Fibroblast of villous mesenchyme (primary cell): ENCODE data around the gene GPBP1L1. TPM values are rescaled to one million over a fixed set of nuclear protein-coding genes. Genes with fewer than 3 reads are reported as not detected.
"Not testable (repeated sequence)": the region's sequence is repeated elsewhere in the genome, so short reads cannot be mapped to it uniquely, and the experiment has no call there.

Source experiments
- DNase-seq: peaks from one replicate; pipeline ENCODE4 v3.0.0-alpha.2; 2010; ENCODE audit warnings: low read depth
- H3K4me3 ChIP-seq: 2 replicates; pipeline ENCODE4 v1.5.1; 2011; ENCODE audit warnings: low read depth, mild to moderate bottlenecking, low read length
- total RNA-seq: library from RNA; depleted of rRNA; stranded (reverse); fragments of >200 nt; gene quantifications from 2 replicates; pipeline ENCODE4 v1.2.3, GENCODE V29; 2012
- TF ChIP-seq, protein P1 (sequence below): IDR thresholded peaks from 2 replicates; pipeline ENCODE4 v1.5.1; 2012; ENCODE audit warnings: low read depth, mild to moderate bottlenecking, low read length; ENCODE audit not compliant: insufficient read depth

Gene GPBP1L1
- total RNA-seq, 1 donor = 122 TPM

GRCh38 chr1:45612941-45613579 lies 73.3 kb downstream of the GPBP1L1 start:
- no peak overlapping the region for H3K4me3 ChIP-seq
- TF ChIP-seq, protein P1, sequence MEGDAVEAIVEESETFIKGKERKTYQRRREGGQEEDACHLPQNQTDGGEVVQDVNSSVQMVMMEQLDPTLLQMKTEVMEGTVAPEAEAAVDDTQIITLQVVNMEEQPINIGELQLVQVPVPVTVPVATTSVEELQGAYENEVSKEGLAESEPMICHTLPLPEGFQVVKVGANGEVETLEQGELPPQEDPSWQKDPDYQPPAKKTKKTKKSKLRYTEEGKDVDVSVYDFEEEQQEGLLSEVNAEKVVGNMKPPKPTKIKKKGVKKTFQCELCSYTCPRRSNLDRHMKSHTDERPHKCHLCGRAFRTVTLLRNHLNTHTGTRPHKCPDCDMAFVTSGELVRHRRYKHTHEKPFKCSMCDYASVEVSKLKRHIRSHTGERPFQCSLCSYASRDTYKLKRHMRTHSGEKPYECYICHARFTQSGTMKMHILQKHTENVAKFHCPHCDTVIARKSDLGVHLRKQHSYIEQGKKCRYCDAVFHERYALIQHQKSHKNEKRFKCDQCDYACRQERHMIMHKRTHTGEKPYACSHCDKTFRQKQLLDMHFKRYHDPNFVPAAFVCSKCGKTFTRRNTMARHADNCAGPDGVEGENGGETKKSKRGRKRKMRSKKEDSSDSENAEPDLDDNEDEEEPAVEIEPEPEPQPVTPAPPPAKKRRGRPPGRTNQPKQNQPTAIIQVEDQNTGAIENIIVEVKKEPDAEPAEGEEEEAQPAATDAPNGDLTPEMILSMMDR = no peak
- DNase-seq = no peak

- no peak overlapping the region for H3K4me3 ChIP-seq
- DNase-seq = no peak
- TF ChIP-seq, protein P1 = no peak
Observed at GRCh38 chr1:45610589-45611226, 75.6 kb downstream of the GPBP1L1 start.

- TF ChIP-seq, protein P1 = no peak
- H3K4me3 ChIP-seq = no peak overlapping the region
- DNase-seq = no peak
Observed at GRCh38 chr1:45608175-45609156, 77.9 kb downstream of the GPBP1L1 start.

DNA sequence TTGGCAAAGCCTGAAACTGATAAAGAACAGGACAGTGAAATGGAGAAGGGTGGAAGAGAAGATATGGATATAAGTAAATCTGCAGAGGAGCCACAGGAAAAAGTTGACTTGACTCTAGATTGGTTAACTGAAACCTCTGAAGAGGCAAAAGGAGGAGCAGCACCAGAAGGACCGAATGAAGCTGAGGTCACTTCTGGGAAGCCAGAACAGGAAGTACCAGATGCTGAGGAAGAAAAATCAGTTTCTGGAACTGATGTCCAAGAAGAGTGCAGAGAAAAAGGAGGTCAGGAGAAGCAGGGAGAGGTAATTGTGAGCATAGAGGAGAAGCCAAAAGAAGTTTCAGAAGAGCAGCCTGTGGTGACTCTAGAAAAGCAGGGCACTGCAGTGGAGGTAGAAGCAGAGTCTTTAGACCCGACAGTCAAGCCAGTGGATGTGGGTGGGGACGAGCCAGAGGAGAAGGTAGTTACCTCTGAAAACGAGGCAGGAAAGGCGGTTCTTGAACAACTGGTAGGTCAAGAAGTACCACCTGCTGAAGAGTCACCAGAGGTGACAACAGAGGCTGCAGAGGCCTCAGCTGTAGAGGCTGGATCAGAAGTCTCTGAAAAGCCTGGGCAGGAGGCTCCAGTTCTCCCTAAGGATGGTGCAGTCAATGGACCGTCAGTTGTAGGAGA lies 78.8 kb downstream of the GPBP1L1 start:
- no peak for DNase-seq
- no peak overlapping the region for H3K4me3 ChIP-seq
- TF ChIP-seq, protein P1 = no peak

DNA sequence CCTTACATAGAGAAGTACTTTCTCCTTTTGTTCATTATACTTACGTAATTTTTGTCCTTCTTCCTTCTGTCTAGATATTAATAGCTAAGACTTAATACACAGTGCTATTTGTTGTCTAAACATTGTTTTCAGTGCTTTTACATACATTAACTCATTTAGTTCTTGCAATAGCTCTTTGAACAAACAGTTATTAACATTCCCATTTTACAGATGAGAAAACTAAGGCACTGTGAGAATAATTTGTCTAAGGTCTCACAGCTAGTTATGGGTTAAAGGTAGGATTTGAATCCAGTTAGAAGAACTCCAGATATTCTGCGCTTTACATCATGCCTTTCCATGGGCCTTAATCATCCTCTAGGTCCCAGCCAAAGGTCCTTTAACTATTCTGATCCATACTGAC lies 82.1 kb downstream of the GPBP1L1 start:
- H3K4me3 ChIP-seq = no peak overlapping the region
- TF ChIP-seq, protein P1 = no peak
- DNase-seq = no peak

DNA sequence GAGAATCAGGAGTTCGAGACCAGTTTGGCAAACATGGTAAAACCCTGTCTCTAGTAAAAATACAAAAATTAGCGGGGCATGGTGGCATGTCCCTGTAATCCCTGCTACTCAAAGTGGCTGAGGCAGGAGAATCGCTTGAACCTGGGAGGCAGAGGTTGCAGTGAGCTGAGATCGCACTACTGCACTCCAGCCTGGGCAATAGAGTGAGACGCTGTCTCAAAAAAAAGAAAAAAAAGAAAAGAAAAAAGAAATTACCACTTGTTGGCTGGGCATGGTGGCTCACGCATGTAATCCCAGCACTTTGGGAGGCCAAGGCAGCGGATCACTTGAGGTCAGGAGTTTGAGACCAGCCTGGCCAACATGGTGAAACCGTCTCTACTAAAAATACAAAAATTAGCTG lies 89.6 kb downstream of the GPBP1L1 start:
- H3K4me3 ChIP-seq, DNase-seq: not testable (repeated sequence)
